Pulmonary artery endothelial cell (primary cell): ENCODE data around the gene STIM2. TPM values are rescaled to one million over a fixed set of nuclear protein-coding genes. Genes with fewer than 3 reads are reported as not detected.
"Not testable (repeated sequence)": the region's sequence is repeated elsewhere in the genome, so short reads cannot be mapped to it uniquely, and the experiment has no call there.

Source experiments
- DNase-seq: peaks from one replicate; pipeline ENCODE4 v3.0.0-alpha.2; 2011; ENCODE audit warnings: low read depth, low spot score
- total RNA-seq: library from RNA; depleted of rRNA; stranded (reverse); fragments of >200 nt; gene quantifications from 2 replicates; pipeline ENCODE4 v1.2.3, GENCODE V29; 2014

STIM2 gene
- total RNA-seq, 1 donor from 2014 or later, result 8.9 TPM

DNA sequence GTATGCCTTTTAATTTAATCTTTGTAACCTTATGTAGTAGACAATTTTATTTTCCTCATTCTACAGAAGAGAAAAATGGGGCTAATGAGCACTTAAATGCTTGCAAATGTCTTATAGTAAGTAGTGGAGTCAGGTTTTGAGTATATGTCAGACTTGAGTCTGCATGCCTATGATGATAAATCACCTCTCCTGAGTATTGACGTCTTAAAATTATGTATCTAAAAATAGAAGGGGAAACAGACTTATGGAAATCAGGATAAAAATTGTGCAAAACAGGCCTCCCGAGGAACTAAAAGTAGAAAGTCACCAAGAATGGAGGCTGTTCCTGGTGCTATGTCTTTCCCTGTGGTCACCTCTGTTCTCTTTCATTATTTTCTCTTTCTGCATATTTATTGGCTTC is 92.7 kb downstream of the STIM2 start:
- DNase-seq, result no peak

DNA sequence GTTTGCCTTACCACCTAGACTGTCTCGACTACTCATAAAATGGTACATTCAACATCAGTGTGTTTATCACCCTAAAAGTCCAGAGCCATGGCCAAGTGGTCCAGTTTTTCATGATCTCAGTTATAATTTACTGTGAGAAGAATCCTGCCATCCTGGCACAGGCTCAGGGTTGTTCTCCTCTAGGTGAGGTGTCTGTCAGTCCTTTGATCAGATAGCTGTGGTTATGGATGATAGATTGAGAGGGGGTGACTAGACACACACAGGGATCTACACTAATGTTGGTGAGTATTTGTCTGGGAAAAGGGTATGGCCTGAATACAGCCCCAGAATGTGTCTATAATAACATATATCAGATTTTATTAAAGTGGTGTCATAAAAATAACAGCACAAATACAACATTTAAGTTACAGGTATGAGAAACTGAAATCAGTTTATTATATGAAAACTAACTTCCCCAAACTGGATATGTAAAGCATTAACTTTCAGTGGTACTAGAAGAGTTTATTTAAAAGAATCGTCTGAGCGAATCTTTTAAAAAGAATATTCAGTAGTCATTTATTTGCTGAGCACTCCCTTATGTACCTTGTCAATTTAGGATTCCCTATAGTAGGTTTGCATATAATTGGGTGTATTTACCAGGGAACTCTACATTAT is 93.3 kb downstream of the STIM2 start:
- DNase-seq, result no peak

DNA sequence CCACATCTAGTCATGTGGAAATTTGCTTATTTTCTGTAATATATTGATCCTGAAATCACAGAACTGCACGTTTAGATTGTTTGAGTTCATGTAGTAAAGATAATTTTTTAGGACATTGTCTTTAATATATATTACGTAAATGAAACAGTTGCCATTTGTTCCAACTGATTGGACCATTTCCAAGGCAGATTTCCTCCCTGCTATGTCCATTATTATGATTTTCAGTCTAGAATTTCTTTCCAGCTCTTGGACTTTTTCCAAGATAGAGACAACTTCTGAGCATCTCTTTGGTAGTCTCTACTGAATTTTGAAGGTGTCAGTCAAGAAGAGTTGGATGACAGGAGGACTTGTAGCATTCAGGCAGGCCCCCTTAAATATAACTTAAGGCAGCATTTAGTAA is 94.6 kb downstream of the STIM2 start:
- DNase-seq, result no peak

DNA sequence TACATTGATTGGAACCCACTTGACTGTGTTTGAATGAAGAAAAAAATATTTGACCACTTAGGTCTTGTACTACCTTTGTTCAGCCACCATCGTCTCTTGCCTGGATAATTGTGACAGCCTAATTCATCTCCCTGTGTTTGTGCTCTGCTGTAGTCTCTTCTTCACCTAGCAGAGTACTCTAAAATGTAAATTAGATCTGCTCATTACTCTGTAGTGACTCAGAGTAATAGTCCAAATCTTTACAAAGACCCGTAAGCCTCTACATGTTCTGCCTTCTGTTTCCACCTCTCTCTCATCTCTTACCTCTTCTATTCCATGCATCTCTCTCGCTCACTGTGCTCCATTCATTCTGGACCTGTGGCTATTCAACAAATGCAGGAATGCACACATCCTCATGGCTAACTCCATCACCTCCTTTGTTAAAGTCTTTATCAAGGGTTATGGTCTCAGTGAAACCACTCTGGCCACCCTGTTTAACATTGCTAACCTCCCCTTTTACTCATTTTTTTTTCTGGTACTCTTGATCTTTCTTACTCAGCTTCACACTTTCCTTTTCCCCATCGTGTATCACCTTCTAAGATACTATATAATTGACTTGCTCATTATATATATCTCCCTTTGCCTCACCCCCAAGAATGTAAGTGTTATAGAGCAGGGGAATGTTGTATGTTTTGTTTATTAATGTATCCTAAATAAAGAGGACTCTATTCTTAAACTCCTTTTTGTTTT is 98.4 kb downstream of the STIM2 start:
- DNase-seq, result no peak

DNA sequence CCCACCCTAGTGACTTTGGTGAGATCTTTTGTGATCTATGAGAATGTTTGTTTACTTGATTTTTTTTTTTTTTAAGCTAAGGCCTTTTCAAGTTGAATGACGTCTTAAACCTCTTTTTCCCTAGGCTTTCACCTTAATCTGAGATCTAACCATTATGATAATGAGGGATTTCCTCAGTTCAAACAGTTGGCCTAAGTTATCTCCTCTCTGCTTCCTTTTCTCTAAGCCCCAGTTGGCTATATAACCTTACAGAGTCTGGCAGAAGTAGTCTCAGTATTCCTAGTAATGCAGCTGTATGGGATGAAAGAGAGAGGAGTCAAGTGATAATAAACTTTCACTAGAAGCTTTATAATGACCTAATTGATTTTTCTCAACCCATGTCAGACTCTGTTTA is 99.0 kb downstream of the STIM2 start:
- no peak for DNase-seq

DNA sequence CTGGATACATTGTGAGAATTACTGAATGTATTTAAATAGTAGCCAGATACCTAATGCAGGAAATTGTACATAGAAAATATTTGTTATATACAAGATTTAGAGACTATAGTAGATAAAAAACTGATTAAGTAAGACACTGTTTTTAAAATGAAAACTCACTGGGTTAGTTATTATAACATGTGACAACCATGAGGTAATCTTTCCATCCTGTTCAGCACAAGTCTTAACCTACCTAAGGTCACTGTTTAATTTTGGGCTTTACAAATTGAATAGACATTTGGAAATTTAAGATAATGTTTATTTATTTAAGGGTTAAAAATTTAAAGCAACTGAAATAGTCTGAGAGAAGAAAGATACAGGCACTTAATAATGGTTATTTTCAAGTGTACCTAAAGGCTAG is 102.1 kb downstream of the STIM2 start:
- DNase-seq, result no peak

DNA sequence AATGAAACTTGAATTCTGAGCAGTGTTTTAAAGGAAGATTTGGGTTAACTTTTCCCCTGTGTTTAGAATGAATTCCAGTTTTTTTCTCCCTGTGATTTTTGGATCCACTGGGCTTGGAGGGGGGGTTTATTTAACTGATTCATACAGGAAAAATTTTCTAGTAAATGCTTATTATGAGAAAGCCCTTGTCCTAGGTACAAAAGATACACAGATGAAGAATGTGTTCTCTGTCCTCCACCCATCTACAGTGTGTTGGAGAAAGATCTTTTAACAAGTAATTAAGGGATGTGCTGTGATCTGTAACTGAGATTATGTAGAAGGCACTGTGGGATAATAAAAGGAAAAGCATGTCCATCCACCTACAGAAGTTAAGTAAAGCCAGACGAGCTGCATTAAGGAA is 103.9 kb downstream of the STIM2 start:
- no peak for DNase-seq

DNA sequence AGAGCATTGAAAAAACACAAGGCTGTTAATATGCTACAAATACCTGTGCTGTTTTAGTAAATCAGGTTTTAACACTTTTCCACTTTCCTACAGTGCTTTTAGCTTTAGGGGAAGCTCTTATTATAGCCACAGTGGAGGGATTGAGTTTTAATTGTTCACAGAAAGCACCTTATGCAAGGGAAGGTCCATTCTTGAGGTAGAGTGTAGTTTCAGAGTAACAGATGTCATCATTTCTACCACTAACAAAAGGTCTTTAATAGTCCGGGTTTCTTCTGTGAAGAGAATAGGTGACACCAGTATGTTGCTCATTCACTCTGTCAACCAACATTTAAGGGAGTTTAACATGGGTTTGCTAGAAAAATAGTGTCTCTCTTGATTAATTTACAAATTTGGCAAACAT is 104.4 kb downstream of the STIM2 start:
- DNase-seq, result no peak

DNA sequence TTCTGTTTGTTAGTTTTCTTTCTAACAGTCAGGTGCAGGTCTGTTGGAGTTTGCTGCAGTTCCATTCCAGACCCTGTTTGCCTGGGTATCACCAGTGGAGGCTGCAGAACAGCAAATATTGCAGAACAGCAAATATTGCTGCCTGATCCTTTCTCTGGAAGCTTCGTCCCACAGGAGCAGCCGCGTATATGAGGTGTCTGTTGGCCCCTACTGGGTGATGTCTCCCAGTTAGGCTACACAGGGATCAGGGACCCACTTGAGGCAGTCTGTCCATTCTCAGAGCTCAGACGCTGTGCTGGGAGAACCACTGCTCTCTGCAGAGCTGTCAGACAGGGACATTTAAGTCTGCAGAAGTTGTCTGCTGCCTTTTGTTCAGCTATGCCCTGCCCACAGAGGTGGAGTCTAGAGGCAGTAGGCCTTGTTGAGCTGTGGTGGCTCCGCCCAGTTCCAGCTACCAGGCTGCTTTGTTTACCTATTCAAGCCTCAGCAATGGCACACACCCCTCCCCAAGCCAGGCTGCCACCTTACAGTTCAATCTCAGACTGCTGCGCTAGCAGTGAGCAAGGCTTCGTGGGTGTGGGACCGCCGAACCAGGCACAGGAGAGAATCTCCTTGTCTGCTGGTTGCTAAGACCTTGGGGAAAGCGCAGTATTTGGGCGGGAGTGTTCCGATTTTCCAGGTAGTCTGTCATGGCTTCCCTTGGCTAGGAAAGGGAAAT is 115.0 kb downstream of the STIM2 start:
- DNase-seq, result not testable (repeated sequence)

DNA sequence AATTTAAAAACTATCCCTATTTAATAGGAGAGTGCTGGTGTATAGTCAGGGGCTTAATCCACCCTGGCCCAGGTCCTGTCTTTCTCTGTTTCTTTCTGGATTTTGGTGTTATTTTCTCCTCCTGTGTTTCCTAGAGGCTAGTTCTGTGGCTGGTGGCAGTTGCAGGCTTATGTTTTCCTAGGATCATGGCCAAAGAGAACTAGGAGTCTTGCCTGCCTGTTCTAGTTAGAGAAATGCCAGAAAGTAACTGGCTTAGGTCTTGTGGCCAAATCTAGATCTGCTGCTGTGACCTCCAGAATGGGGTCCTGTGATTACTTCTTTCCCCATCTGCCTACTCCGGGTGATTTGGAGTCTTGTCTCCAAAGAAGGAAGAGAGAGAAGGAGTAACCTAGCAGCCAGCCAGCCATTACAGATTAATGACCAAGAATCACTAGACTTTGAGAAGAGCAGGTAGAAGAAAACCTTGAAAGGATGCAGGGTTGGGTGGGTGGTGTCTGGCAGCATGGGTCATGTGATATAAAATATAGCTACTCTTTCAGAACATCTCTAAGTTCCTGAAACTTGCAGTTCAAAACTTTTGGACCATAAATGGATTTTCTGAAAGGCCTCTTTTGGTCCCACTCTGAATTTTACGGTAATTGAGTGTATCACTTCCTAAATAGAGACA is 117.9 kb downstream of the STIM2 start:
- no peak for DNase-seq

DNA sequence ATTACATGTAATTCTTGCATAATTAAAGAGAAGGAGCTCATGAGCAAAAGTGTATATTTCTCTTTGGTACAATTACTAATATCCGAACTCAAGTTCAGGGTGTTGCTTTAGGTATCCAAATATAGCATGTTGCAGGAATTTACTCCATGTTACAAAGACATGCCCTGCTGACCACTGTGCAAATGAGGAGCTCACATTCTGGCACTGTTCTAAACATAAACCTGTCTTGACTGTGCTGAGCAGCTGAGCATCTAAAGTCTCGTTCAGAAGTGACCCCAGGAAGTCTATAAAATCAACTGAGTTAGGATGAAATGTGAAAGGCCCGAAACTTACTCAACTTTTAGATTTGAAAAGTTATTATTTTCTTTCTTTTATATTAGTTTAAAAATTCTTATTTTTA is 124.3 kb downstream of the STIM2 start:
- DNase-seq, result no peak

DNA sequence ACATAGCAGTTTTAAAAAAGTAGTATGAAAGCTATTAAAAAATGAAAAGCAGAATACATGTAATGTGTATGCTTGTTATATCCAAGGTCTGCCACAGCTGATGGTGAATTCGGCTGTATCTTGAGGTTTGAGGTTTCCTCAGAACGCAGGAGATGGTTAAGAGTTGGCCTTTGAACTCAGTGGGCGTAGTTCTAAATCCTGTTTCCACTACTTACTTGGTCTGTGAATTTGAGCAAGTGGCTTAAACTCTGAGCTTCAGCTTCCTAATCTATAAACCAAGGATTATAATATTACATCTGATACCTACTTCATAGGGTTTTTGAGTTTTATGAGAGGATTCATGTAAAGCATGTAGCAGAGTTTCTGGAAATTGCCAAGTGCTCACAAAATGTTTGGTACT is 125.2 kb downstream of the STIM2 start:
- no peak for DNase-seq

DNA sequence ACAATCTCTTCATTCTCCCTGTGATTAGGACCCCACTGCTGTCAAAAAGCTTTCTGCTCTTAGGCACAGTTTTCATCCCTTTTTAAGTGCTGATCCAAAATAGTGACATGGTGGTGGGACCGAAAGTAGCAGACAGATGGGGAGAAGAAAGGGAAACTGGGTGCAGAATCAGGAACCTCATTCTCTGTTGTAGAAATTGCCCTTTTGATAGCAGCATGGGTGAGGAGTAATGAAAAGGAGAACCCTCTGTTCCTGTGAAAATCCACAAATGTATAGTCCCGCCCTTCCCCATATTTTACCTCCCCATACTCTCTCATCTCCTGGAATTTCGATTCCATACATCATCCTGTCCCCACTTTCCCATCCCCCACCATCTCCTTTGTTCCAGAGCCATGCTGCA is 126.5 kb downstream of the STIM2 start:
- no peak for DNase-seq

DNA sequence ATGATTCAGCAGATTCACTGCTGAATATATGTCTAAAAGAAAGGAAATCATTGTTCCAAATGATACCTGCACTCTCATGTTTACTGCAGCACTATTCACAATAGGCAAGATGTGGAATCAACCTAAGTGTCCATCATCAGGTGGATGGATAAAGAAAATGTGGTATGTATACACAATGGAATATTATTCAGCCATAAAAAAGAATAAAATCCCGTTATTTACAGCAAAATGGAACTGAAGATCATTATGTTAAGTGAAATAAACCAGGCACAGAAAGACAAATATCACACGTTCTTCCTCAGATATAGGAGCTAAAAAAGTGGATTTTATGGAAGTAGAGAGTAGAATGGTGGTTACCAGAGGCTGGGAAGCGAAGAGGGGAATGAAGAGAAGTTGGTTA is 130.4 kb downstream of the STIM2 start:
- no peak for DNase-seq

DNA sequence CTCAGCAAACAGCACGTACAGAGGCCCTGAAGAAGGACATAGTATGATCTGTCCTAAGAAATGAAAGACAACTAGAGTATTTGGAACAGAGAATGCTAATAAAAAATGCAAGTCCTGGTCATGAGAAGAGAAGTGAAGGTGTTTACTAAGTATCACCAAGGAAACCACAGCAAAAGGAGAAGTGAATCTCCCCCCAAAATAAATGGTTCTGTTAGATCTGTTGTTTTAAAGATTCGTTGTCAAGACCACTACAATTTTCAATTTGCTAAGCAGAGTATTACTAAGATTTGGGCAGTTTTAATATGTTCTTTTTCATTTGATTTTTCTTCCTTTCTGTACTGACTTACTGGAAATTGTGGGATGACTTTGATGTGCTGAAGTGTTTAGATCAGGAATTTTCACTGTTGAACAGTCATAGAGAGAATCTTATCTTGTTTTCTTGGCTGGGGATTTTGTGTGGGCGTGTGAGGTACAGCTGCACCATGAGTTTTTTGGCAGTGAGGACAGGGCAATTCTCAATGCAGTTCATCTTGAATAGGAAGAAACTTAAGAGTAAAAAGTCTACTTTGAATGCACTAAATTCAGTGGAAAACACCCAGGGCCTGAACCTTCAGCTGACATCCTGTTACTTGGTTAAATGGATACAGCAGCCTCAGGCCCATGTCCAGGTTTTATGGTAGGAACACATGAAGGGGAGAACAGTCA is 132.2 kb downstream of the STIM2 start:
- DNase-seq, result no peak

DNA sequence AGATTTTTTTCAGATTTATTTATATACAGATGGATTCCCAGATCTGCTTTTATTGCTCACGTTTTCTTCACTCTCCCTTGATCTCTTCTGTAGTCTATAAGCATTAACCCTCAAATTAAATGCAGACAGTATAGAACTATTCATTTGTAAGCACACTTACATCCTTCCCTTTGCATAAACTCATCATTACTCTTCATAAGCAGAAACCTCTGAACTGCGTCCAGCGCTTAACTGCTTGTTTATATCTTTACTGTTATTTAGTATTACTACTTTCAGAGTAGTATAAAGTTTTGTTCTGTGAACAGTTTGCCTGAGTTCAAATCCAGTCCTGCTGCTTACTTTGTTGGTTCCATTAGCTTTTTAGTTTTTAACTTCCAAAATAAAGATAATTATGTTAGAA is 132.9 kb downstream of the STIM2 start:
- DNase-seq, result no peak

DNA sequence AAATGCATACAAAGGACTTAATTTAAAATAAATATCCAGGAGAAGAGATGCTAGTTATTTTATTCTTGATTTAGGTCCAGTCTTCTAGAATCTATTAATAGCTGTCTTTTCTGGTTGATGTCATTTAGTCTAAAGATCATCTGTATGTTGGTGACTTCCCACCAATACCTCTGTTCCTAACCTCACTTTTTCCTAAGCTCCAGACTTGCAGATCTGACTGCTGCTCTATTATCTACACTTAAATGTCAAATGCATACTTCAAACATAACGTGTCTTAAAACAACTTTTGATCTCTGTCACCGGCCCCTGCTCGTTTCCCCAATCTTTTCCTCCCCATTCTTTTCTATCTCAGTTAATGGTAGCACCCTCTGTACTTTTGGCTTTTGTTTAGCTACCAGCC is 133.3 kb downstream of the STIM2 start:
- no peak for DNase-seq

DNA sequence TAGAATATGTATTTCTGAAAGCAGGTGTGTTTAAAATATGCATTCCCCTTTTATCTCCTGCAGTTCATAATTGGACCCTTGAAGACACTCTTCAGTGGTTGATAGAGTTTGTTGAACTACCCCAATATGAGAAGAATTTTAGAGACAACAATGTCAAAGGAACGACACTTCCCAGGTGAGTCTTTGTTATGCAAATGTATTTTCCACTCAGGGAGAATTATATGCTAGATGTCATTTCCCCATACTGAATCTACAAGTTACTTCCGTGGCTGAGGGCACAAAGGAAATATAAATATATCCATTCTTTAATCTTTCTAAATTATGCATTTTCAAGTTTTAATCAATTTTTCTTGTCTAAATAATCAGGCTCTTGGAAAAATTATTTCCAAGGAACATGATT is 134.7 kb downstream of the STIM2 start:
- no peak for DNase-seq

DNA sequence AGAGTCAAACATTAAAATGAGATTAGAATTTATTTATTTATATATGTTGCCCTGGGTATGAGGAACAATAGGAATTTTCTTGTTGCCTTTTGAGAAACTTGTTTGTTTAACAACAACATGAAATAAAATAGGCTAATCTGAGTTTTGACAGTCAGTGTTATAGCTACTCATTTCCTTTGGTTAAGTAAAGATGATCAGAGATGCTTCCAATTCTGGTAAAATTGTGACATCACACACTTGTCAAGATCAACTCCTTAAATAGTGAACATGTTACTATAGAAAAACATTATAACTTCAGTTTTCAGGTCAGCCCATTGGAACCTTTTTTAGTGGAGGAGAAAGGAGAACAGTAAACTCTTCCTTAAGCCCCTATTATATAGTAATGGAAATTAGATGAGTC is 136.1 kb downstream of the STIM2 start:
- DNase-seq, result no peak

DNA sequence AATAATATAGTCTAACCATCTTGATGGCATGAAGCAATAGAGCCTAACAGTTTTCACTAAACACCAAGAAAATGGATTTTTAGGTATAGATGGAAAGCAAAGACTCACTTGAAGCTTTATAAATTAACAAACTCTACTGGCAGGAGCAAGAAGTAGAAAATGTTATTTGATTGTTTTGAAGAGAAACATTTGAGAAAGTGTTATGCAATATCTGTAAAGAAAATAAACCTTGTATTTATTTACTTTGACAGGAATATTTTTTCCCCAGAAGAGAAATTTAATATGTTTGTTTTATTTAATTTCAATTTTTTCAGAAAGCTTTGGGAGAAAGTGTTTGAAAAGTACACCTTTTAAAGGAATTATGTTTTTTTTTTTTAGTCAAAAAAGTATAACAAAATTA is 139.0 kb downstream of the STIM2 start:
- DNase-seq, result no peak

DNA sequence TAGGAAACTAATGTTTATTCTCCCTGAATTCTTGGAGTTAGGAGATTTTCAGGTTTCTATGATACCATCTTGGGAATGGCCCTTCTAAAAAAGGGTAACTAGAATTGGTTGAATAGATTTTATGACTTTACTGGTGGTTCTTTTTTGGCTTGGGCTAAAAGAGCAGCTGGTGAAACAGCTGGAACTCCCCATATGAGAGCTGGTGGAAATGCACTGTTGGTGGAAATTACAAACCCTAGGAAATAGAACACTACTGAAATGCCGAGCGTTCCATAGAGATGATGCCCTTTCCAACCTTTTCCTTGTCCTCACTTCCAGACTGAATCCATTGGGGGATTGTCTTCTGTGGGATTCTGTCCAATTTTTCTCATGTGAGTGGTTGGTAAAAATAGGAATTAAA is 139.5 kb downstream of the STIM2 start:
- no peak for DNase-seq

DNA sequence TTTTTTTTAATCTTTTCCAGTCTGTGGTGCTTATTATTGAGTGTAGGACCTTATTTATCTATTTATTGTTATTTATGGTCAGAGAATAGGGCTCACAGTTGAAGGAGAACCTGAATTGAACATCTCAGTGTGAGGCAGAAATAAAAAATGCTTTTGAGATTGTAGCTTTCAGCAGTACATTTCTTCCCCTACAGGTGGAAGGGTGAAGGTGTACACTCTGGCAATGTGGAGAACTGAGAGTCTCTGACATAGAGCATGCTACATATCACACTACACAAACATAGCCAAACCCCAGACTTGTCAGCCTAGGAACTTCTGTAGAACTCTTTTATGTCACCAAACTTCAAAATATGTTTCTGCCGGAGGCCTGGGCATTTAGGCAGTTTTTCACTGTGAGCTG is 140.2 kb downstream of the STIM2 start:
- no peak for DNase-seq
